SKM-1 treated with dmso at 0.1 percent for 144 hours (cell line): ENCODE data around the gene JAZF1.
"Not testable (repeated sequence)": the region's sequence is repeated elsewhere in the genome, so short reads cannot be mapped to it uniquely, and the experiment has no call there.

Source experiments
- DNase-seq: peaks from one replicate; lab custom pipeline; 2025; ENCODE audit not compliant: unreplicated experiment; lab: John Stamatoyannopoulos, UW

Gene JAZF1

DNA sequence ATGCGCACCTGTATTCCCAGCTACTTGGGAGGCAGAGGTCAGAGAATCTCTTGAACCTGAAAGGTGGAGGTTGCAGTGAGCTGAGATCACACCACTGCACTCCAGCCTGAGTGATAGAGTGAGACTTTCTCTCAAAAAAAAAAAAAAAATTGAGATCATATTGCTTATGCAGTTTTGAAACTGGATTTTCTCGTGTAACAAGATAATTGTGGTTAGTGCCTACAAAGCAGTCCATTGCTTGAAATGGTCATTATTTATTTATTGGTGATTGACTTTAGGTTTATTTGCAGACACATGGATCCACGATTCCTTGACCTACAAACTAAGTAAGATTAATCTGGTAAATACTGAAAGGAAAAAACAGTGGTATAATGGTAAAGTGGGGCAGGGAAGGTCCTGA is 290.8 kb downstream of the JAZF1 start:
- DNase-seq = no peak

- DNase-seq = no peak
These were observed 291.9 kb downstream of the JAZF1 start for GRCh38 chr7:27888736-27889135.

DNA sequence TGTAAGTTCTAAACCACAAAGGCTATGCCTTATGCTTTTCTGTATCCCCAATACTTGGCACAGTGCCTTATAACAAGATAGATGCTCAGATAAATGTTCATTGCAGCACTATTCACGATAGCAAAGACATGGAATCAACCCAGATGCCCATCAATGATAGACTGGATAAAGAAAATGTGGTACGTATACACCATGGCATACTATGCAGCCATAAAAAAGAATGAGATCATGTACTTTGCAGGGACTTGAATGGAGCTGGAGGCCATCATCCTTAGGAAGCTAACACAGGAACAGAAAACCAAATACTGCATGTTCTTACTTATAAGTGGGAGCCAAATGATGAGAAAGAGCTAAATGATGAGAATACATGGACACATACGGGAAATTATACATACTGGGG is 293.9 kb downstream of the JAZF1 start:
- DNase-seq = not testable (repeated sequence)

DNA sequence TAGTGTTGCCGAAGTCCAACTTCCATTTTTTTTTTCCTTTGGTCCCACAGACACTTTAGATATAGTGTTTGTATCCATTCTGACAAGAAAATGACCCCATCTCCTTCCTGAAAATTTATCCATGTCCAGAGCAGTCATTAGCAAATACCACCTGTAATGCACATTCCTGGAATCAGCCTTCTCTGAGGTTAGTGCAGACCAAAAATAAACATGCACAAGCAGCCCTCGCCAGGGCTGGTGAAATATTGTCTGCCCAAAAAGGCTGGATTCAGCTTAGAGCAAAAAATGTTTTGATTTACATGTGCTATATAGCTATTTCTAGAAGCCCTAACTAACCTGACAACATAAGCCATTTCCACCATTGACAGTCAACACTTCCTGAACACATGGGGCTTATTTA is 294.9 kb downstream of the JAZF1 start:
- DNase-seq = no peak

GRCh38 chr7:27883696-27884095 is 296.9 kb downstream of the JAZF1 start:
- no peak for DNase-seq

DNA sequence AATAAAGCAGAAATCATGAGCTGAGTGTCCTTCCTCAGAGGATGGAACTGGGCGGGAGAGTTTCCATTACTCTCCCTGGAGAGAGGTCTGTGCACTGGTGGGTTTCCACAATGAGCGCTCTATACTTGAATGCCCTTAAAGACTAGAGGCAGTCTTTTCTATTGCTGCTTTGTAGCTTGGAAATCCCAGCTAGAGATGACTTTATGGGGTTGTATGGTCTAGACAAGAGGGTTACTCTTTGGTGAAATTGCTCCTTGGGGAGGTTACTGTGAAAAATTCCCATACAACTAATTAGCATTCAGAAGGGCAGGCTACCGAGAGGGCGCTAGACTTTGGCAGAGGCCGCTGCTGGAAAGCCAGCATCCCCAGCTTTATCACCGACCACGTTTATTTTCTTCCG is 303.8 kb downstream of the JAZF1 start:
- no peak for DNase-seq

DNA sequence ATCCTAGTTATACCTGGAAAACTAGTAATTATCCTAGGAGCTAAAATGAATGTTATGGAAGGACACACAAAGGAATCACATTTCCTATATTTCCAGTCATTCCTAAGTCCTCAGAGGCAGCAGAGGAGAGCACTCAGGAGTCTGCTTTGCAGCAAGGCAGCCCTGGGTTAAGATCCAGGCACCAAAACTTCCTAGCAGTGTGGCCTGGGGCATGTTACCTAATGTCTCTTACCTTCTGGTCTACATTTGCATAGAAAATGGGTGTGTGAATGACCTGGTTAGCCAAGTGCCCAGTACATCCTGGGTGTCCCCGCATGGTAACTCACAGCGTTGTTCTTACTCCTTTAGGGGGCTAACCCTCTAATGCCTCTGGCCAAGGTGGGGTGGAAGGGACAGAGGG is 304.8 kb downstream of the JAZF1 start:
- DNase-seq = no peak

DNA sequence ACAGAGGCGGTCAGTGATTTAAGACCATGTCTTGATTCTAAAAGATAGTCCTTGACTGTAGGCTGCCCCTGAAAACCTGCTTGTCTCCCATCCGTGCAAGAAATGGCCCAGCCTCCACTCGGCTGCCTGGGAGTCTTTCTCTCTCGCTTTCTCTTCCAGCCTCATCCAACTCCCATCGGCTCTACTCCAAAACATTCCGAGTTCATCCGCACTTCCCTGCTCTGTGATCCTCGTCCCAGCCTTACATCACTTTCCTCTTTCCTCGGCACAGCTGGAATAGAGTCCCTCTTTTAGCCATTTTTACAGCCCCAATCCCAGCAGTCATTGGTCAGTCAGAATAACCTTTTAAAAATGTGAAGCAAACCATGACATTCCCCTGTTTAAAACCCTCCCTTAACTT is 305.5 kb downstream of the JAZF1 start:
- no peak for DNase-seq

DNA sequence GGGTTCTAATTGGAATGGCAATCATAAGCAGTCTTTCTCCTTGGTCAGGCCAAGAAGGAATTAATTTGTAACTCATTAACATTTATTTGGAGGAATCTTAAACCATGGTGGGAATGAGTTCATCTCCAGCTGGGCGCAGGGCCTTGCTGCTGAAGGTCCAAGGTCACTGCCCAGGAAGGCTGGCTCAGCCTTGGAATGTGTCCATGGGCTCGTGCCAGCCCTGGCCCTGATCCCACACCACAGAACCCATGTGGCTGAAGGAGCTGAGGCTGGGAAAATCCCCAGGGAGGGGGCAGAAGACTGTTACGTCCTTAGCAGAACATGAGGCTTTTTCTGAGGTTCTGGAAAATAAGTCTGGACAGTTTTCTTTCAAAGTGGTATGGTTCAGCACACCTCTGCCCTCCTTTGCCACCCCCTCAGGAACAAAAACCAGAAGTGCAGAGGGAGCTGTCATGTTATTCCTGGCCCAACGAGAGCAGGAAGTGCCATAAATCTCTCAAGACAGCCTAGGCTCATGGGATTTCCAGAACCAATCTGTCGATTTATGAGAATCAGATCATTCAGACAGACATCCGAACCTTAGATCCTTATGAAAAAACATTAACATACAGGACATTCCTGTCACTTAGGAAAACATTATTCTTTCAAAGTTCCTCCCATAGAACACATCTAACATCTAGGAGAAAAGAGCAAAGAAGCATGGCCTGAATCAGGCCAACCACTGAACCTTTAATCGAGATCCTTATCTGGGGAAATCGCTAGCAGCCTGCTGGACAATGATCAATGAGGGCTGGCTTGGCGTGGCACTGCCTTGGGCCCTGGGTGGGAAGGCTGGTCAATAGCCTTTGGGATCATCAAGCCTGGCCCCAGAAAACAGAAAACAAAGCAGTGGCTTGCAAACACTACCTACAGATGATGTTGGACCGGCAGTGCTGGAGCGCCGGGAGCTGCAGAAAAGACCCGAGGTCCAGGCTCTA is 306.3 kb downstream of the JAZF1 start:
- DNase-seq = no peak

- DNase-seq = no peak
These were observed 308.0 kb downstream of the JAZF1 start for GRCh38 chr7:27872356-27873275.

DNA sequence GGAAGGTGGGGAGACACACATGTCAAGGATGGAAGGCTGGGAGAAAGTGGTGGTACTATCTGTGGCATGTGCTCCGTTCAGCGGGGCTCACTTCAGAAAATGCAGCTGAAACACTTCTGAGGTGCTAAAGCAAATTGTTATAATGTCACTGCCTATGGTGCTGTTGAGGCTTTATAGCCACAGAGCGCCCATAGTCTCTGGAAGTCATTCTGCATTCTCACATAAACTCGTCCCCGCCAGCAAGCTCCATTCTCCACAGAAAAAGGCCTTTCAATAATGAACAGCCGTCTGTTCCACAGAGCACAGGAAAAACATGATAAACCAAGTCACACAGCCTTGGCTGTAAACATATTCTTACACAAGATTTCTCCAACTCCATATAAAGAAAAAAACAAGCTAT is 308.7 kb downstream of the JAZF1 start:
- DNase-seq = no peak

GRCh38 chr7:27871086-27871485 is 309.5 kb downstream of the JAZF1 start:
- no peak for DNase-seq

GRCh38 chr7:27870595-27870994 is 310.0 kb downstream of the JAZF1 start:
- no peak for DNase-seq

DNA sequence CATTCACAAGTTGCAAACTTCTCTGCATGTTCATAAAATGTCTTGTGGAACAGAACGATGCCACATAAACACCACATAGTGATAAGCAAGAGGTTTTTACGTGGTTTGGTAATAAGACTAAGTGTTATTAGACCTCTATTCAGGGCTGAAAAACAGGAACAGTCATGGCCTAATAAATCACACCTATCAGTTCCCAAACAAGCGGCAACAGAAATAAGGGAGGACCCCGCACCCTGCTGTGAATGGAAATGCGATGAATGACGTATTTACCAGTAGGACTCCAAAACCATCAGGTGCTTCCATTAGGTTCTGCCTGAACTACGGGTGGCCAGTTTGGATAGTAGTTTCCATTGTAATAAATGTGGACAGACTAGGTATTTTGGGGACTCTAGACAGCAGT is 311.5 kb downstream of the JAZF1 start:
- no peak for DNase-seq

DNA sequence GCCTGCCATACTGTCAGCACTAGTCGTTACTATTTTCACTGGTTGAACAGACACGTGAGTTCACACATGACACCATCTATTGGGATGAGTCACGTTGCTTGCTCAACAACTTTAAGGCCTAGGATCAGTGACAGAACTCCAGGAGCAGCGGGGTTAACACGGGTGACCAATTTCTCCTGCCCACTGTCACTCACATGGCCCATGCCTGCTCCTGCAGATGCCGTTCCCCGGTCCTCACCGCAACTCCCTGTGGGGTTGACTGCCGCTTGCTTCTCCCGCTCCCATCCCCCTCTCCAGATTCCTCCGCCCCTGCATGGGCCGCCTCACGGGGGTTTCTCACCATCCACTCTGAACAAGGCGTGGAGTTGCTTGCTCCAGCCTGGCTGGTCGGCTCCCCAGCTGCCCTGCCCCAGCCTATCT is 312.5 kb downstream of the JAZF1 start:
- DNase-seq = no peak

- no peak for DNase-seq
These were observed 313.5 kb downstream of the JAZF1 start for GRCh38 chr7:27866828-27867672.

GRCh38 chr7:27866256-27866655 is 314.3 kb downstream of the JAZF1 start:
- DNase-seq = no peak

- no peak for DNase-seq
These were observed 316.7 kb downstream of the JAZF1 start for GRCh38 chr7:27863880-27864279.

GRCh38 chr7:27861747-27862146 is 318.8 kb downstream of the JAZF1 start:
- DNase-seq = no peak

DNA sequence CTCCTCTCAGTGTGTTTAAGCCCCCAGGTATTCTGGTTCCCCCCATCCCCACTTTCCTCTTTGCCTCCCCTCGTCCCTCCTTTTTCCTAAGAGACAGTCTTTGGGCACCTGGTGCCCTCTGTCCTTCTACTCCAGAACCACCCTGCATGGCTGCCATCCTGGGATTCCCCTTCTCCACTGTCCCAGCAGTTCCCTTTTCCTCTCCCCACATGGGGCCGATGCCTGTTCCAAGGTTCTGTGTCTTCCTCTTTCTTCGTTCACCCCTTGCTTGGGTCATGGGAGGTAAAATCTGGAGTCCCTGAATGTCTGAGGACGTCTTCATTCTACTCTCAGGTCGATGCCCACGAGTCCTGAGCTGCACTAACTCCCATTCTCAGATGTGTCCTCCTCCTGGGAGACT is 319.8 kb downstream of the JAZF1 start:
- no peak for DNase-seq
